ENCODE data around the gene PPP2R2C. TPM values are rescaled to one million over a fixed set of nuclear protein-coding genes. Genes with fewer than 3 reads are reported as not detected.

Gene PPP2R2C
- total RNA-seq, 2 experiments from 2014 or later, result not detected

DNA sequence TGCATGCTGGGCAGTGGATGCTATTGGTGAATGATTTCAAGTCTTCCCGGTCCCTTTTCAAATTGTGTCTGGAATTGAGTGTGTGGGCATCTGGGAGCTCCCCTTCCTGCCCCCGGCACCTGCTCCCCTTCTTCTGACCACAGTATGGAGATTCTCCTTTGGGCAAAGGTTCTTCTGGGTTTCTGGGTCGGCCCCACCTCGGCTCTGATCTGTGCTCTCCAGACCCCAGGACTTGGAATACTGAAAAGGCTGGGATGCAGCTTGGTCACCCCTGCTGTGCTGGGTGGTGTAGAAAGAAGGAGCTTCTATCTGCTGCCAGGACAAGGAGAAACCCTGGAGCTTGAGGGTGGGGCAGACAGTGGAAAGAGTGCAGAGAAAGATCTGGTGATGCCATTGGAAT is 124.0 kb downstream of the PPP2R2C start:
- no peak overlapping the region for H3K27ac ChIP-seq (ENCODE audit: low read depth, low read length, poor library complexity, severe bottlenecking)
- CTCF ChIA-PET (ENCODE audit: unreplicated experiment), result no interaction called here
- no peak overlapping the region for H3K4me3 ChIP-seq (ENCODE audit: low read depth, low read length, poor library complexity, severe bottlenecking)
- BruUV-seq (replicated peaks), result no TSS peak
- DNase-seq (ENCODE audit: low spot score), result no peak
- no peaks in the 10 kb centered on the region for H3K36me3 ChIP-seq (ENCODE audit: insufficient read depth, low read length)
- H3K4me1 ChIP-seq (ENCODE audit: insufficient read depth, low read length, poor library complexity, severe bottlenecking), result no peaks in the 10 kb centered on the region
- intact Hi-C loops (cut with micrococcal nuclease; ENCODE audit: unreplicated experiment), result no loop called here
- TF ChIP-seq EZH2phosphoT487 (IDR thresholded peaks at IDR 0.05; ENCODE audit: borderline replicate concordance, low read depth, low read length), result no peak
- TF ChIP-seq CTCF (conservative IDR thresholded peaks at IDR 0.05; ENCODE audit: low read length), result no peak
- no peak overlapping the region for H2AFZ ChIP-seq (ENCODE audit: low read length)
- H3K4me2 ChIP-seq (ENCODE audit: low read length), result no peak overlapping the region
- no peaks in the 10 kb centered on the region for H3K9me3 ChIP-seq (ENCODE audit: low read length)
- H3K9me2 ChIP-seq (ENCODE audit: insufficient read depth, low read length), result no peaks in the 10 kb centered on the region
- POLR2A ChIA-PET, result no interaction called here
- no peaks in the 10 kb centered on the region for H4K20me1 ChIP-seq (ENCODE audit: insufficient read depth, low read length)
- no peaks in the 10 kb centered on the region for H3K79me2 ChIP-seq (ENCODE audit: insufficient read depth, low read depth, low read length)

DNA sequence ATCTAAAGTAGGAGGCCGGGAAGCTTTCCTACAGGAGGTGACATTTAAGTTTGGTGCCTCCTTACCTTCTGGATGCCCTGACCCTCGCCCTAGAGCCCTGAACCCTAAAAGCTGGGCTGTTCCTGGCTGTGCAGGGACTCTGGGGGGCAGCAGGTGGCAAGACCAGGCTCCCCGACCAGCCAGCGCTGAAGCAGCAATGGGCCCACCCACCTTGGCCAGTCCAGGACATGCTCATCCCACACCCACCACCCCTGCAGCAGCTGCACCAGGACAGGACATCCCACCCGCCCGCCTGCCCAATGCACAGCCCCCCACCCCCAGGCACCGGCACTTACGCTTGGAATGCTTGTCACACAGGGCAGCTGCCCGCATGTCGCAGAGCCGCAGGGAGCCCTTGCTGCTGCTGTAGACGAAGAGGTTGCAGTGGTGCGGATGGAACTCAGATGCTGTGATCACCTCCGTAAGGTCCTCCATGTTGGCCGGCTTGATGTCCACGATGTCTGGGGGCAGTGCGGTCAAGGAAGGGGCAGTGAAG is 124.8 kb downstream of the PPP2R2C start:
- Histone ChIP-seq H3K27ac (ENCODE audit: low read depth, low read length, poor library complexity, severe bottlenecking) (no peak overlapping the region), H3K4me1 (ENCODE audit: insufficient read depth, low read length, poor library complexity, severe bottlenecking) (no peaks in the 10 kb centered on the region), H3K9me3 (ENCODE audit: low read length) (no peaks in the 10 kb centered on the region), H3K9me2 (ENCODE audit: insufficient read depth, low read length) (no peaks in the 10 kb centered on the region), H3K4me2 (ENCODE audit: low read length) (no peak overlapping the region), H3K36me3 (ENCODE audit: insufficient read depth, low read length) (no peaks in the 10 kb centered on the region), H2AFZ (ENCODE audit: low read length) (no peak overlapping the region), H4K20me1 (ENCODE audit: insufficient read depth, low read length) (no peaks in the 10 kb centered on the region), H3K4me3 (ENCODE audit: low read depth, low read length, poor library complexity, severe bottlenecking) (no peak overlapping the region), H3K79me2 (ENCODE audit: insufficient read depth, low read depth, low read length) (no peaks in the 10 kb centered on the region)
- DNase-seq (ENCODE audit: low spot score), result no peak
- no TSS peak for BruUV-seq (replicated peaks)
- intact Hi-C loops (cut with micrococcal nuclease; ENCODE audit: unreplicated experiment), result no loop called here
- TF ChIP-seq CTCF (conservative IDR thresholded peaks at IDR 0.05; ENCODE audit: low read length) (no peak), EZH2phosphoT487 (IDR thresholded peaks at IDR 0.05; ENCODE audit: borderline replicate concordance, low read depth, low read length) (no peak)
- ChIA-PET POLR2A (no interaction called here), CTCF (ENCODE audit: unreplicated experiment) (no interaction called here)

DNA sequence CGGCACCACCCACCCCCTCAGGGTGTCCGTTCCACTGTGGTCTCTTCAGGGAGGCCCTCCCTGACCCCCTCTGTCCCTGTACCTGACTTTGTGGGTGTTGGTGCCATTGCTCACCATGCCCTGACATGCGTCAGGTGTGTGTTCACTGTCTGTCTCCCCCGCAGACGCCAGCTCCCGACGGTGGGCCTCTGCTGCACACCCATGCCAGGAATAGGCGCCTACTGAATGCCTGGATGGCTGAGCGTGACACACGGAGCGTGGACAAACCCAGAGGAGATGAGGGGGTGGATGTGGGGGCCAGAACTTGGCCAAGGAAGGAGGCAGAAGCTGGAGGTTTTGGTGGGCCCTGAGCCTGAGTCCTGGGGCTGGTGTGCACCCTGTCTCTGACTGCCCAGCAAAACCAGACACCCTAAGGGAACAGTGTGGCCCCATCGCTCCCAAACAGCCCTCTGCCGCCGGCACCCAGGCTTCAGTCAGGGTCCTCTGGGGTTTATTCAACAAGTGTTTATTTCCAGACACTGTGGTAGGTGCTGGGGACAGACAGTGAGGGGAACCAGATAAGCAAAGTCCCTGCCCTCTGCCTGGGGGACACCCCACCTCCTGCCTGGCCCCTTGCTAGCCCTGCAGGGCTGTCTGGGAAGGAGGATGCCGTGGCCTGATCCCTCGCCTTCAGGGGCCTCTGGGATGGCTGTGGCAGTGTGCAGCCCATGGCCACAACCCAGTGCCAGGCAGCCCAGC is 125.9 kb downstream of the PPP2R2C start:
- H3K36me3 ChIP-seq (ENCODE audit: insufficient read depth, low read length), result no peaks in the 10 kb centered on the region
- ChIA-PET CTCF (ENCODE audit: unreplicated experiment) (no interaction called here), POLR2A (no interaction called here)
- no peaks in the 10 kb centered on the region for H3K4me1 ChIP-seq (ENCODE audit: insufficient read depth, low read length, poor library complexity, severe bottlenecking)
- no peak overlapping the region for H2AFZ ChIP-seq (ENCODE audit: low read length)
- H3K9me2 ChIP-seq (ENCODE audit: insufficient read depth, low read length), result no peaks in the 10 kb centered on the region
- BruUV-seq (replicated peaks), result no TSS peak
- intact Hi-C loops (cut with micrococcal nuclease; ENCODE audit: unreplicated experiment), result no loop called here
- no peak overlapping the region for H3K4me3 ChIP-seq (ENCODE audit: low read depth, low read length, poor library complexity, severe bottlenecking)
- TF ChIP-seq EZH2phosphoT487 (IDR thresholded peaks at IDR 0.05; ENCODE audit: borderline replicate concordance, low read depth, low read length), result no peak
- TF ChIP-seq CTCF (conservative IDR thresholded peaks at IDR 0.05; ENCODE audit: low read length), result no peak
- no peak for DNase-seq (ENCODE audit: low spot score)
- H3K79me2 ChIP-seq (ENCODE audit: insufficient read depth, low read depth, low read length), result no peaks in the 10 kb centered on the region
- H3K9me3 ChIP-seq (ENCODE audit: low read length), result no peaks in the 10 kb centered on the region
- H3K27ac ChIP-seq (ENCODE audit: low read depth, low read length, poor library complexity, severe bottlenecking), result no peak overlapping the region
- no peaks in the 10 kb centered on the region for H4K20me1 ChIP-seq (ENCODE audit: insufficient read depth, low read length)
- H3K4me2 ChIP-seq (ENCODE audit: low read length), result no peak overlapping the region

Data from OCI-LY7 (cell line).